ENCODE results near the gene SMO.
"Not testable (repeated sequence)": the region's sequence is repeated elsewhere in the genome, so short reads cannot be mapped to it uniquely, and the experiment has no call there.

Gene SMO

DNA sequence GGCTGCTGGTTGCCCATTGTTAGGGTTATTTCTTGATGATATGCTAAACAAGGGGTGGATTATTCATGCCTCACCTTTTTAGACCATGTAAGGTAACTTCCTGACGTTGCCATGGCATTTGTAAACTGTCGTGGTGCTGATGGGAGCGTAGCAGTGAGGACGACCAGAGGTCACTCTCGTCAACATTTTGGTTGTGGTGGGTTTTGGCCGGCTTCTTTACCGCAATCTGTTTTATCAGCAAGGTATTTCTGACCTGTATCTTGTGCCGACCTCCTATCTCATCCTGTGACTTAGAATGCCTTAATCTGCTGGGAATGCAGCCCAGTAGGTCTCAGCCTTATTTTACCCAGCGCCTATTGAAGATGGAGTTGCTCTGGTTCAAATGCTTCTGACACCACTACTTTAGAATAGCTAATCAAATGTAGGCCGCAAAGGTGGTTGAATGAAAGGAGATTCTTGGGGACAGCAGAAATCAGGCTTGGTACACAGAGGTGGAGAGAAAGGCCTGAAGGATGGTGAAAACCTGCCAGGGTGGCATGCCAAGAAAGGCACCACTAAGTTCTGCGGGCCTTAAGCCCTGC, 17.9 kb upstream of the SMO start:
- no peak for DNase-seq

DNA sequence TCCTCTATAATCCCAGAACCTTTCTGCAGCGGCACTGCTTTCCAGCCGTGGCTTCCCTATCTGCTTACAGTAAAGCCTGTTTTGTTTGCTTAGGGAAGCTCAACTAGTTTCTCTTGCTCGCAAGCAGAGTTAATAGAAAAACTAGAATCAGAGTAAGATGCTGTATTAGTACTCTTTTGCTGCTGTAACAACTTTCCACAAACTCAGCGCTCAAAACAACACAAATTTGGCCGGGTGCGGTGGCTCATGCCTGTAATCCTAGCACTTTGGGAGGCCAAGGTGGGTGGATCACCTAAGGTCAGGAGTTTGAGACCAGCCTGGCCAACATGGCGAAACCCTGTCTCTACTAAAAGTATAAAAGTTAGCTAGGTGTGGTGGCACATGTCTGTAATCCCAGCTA, 14.6 kb upstream of the SMO start:
- DNase-seq = not testable (repeated sequence)

DNA sequence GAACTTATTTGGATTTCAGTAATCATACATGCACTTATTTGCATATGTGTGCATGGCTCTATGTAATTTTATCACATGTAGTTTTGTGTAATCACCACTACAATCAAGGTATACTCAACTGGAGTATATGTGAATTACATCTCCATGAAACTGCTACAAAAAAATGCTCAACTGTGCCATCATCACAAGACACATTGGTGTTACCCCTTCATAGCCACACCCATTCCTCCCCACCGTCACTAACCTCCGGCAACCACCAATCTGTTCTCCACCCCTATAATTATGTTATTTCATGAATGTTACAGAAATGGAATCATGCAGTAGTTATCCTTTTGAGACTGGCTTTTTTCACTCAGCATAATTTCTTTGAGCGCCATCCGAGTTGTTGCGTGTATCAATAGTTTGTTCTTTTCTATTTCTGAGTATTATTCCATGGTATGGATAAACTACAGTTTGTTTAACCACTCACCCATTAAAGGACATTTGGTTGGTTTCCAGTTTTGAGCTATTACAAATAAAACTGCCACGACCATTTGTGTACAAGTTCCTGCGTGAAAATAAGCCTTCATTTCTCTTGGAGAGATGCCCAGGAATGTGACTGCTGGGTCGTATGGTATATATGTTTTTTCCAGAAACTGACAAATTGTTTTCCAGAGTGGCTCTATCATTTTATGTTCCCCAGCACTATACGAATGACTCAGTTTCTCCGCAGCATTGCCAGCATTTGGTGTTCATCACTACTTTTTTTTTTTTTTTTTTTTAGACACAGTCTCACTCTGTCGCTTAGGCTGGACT, 11.3 kb upstream of the SMO start:
- no peak for DNase-seq

GRCh38 chr7:129184981-129185670, 3.3 kb upstream of the SMO start:
- no peak for DNase-seq

DNA sequence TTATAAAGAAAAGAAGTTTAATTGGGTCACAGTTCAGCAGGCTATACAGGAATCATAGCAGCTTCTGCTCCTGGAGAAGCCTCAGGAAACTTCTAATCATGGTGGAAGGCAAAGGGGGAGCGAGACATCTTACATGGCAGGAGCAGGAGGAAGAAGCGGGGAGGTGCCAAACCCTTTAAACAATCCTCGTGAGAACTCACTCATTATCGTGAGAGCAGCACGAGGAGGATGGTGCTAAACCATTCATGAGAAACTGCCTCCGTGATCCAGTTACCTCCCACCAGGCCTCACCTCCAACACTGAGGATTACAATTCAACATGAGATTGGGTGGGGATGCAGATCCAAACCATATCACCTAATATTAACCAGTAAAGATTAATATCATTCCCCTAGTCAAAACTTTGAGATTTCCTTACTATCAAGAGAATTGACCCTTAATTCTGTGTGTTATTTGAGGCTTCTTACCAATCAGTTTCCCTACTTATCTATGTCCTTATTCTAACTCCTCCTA, 1.6 kb upstream of the SMO start:
- DNase-seq = no peak

DNA sequence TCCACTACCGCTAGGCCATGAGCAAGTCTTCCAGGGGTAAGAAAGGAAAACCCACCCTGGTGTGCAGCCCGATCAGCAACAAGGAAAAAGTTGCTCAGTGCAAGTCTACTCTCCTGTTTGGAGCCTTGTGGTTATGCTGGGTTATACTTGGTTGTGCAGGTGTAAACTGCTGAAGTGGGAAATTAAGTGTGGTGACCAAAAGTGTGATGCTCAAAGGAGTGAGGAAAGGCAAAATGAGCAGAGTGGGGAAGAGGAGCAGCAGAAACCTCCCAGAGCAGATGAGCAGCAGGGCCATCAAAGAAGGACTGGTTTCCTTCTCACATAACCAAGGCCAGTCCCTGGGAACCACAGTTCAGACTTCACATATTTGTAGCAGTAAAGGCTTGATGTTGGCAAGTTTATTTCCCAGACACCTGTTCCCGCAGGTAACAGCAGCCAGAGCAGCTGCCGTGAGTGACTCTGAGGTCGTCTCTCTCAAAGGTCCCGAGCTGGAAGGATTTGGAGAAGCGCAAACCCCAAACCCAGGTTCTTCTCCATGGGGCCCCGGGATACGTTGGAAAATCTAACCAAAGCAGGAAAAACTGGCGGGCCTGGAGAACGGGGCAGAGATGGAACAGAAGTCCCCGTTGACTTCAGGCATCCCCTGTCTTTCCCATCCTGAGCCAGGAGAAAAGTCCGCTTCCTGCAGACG, 607 bp upstream of the SMO start:
- no peak for DNase-seq

- DNase-seq = no peak
Observed at GRCh38 chr7:129188892-129189660, 643 bp downstream of the SMO start.

DNA sequence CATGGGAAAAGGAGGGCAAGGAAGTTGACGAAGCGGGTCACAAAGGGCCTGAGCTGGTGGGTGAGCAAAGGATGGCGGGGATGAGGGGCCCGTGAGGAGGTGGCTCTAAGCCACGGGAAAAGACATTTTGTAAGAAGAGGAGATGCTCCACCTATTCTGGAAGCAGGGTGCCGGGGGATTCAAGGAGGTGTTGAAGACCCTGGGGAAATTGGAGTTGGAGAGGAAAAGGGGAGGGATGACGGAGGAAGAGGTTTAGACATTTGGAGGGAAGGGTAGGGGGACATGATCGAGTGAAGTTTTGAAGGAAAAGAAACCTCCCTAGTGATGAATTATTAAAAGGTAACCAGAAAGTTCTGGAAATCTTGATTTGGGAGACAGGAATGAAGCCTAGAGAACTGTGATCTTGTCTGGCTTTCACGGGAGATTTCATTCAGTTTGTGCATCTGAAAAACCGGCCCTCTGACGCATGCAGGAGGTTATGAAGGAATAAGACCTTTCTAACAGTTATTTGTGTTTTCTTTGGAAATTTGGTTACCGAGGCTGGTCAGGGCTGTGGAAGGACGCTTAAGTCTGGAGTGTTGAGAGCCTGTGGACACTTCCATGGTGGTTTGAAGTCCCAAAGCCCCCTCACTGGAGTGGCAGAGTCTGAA, 1.4 kb downstream of the SMO start:
- no peak for DNase-seq

DNA sequence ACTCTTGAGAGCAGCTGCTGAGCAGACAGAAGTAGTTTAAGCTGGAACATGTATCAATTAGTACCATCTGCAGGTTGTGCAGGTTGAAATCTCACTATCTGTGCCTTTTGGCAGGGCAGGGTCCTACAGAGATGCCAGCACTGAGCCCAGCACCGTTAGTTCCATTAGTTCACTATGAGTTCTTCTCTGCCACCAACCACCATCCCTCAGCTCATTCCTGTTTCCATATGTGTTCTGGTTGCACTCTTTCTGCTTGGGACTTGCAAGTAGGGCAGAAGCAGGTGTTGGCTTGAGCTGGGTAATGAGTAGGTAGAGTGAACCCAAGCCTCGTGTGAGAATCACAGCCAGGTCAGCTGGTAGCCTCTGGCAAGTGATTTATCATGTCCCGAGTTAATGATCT, 2.8 kb downstream of the SMO start:
- no peak for DNase-seq

DNA sequence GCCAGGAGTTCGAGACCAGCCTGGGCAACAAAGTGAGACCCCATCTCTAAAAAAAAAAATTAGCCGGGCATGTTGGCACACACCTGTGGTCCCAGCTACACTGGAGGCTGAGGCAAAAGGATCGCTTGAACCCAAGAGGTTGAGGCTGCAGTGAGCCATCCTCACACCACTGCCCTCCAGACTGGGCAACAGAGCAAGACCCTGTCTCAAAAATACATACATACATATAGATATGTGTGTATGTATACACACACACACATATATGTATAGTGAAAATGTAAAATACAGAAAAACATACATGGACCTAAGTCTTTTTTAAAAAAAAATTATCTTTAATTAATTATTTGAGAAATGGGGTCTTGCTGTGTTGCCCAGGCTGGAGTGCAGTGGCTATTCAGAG, 5.5 kb downstream of the SMO start:
- no peak for DNase-seq

GRCh38 chr7:129197771-129198170, 9.3 kb downstream of the SMO start:
- DNase-seq = no peak

- DNase-seq = no peak
Observed at GRCh38 chr7:129199406-129199805, 11.0 kb downstream of the SMO start.

DNA sequence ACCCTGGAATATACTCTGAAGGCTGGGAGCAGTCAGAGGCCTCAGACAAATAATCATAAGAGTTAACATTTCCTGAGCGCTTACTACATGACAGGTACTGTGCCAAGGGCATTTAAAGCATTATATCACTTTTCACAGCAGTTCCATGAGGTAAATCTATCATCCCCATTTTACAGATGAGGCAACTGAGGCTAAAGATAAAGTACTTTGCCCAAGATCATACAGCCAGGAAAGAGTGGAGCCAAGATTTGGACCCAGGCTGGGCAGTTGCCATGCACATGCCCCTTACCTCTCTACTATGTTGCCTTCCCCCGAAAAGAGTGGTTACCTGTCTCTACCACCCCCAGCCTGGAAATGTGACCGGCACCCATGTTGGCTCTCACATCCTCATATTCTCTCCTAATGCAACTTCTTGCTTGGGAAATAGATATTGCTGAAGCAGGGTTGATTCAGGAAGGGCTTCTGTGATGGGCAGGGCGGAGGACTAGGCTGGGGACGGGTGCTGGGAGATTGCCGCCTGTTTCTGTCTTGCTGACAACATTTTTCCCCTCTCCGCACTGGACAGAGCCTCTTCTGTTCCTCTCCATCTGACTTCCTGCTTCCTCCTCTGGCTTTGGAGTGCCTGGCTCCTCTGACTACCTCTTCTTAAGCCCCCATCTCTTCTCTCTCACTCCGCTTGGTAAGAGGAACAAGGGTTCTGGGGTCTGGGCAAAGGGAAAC, 13.8 kb downstream of the SMO start:
- no peak for DNase-seq

DNA sequence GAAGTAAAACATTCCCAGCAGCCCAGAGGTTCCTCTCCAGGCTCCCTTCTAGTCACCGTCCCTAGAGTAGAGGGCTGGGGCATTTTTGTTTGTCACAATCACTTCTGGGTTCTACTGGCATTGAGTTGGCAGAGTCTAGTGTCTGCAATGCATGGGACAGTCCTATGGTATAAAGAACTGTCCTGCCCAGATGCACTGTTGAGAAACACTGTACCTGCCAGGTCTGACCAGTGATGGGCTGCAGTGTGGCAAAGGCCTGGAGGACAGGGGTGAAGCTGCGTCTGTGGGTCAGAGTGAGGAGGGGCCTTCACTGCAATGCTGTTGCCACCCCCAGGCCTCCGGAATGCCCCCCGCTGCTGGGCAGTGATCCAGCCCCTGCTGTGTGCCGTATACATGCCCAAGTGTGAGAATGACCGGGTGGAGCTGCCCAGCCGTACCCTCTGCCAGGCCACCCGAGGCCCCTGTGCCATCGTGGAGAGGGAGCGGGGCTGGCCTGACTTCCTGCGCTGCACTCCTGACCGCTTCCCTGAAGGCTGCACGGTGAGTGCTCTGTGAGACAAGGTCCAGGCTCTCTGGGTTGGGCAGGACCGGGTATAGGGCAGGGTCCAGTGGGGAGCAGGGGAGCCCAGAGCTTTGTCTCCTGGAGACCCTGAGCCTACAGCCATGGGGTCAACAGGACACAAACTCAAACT, 14.8 kb downstream of the SMO start:
- DNase-seq = no peak

DNA sequence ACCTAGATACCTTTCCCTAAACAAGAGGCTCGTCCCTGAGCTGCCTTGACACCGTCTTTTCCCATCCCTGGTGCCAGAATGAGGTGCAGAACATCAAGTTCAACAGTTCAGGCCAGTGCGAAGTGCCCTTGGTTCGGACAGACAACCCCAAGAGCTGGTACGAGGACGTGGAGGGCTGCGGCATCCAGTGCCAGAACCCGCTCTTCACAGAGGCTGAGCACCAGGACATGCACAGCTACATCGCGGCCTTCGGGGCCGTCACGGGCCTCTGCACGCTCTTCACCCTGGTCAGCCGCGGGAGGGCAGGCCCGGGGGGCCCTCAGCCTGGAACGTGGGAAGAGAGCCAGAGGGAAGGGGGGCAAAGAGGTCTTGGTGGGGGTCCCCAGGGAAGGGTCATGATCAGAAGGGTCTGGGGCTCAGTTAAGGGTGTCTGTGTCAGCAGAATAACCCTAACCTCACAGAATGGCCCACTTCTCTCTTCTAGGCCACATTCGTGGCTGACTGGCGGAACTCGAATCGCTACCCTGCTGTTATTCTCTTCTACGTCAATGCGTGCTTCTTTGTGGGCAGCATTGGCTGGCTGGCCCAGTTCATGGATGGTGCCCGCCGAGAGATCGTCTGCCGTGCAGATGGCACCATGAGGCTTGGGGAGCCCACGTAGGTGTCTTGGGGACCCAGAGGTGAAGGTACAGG, 16.8 kb downstream of the SMO start:
- no peak for DNase-seq

GRCh38 chr7:129205987-129206785, 17.8 kb downstream of the SMO start:
- DNase-seq = no peak

- no peak for DNase-seq
Observed at GRCh38 chr7:129208667-129209066, 20.2 kb downstream of the SMO start.

DNA sequence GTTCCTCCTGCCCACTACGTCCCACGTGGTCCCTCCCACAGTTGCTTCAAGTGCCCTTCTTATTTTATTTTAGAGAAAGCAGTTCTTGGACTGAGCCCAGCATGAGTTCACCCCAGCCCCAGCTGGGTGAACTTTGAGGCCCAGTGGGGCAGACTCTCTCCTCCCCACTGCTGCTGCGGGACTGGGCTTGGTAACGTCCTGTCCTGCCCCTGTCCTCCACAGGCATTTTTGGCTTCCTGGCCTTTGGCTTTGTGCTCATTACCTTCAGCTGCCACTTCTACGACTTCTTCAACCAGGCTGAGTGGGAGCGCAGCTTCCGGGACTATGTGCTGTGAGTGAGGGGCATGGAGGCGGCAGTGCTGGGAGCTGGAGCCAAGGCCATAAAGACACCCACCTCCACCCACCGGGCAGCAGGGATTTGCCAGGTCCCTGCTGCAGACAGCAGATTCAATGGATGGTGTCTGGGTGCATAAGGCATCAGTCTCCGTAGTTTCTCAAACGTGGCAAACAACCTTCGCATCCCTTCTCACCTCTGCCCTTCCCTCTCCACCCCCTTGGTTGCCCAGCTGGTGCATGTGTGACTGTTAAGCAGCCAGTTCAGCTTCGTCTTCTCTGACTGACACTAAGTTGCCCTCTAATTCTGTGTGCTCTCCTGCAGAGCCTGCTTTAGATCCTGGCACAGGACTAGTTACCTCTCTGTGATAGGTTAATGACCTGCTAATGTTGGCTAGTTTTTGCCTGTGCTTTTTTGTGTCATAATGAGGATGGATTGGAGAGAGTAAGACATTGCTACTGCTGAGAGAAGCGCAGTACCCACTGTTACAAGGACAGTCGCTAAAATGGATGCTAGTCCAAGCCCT, 20.9 kb downstream of the SMO start:
- no peak for DNase-seq

All from stimulated activated naive CD4-positive, alpha-beta T cell treated with Interleukin-2 at 50 U/mL for 16 hours (primary cell).